Esophagus (tissue), 2 donors: ENCODE measurements around the gene BCKDHA. TPM values are rescaled to one million over a fixed set of nuclear protein-coding genes. Genes with fewer than 3 reads are reported as not detected.
A peak's percentile ranks its signal among the peaks of the same experiment; 100 is the strongest.

Experiments
- H3K27ac ChIP-seq, 2 donors: one replicate each; pipeline ENCODE4 v1.5.1; 2013; ENCODE audit warnings: low read depth in 2 of 2, mild to moderate bottlenecking in 2 of 2, inconsistent platforms in 1 of 2, low read length in 1 of 2, moderate library complexity in 1 of 2
- H3K27me3 ChIP-seq, 2 donors: one replicate each; pipeline ENCODE4 v1.6.1; 2013; ENCODE audit warnings: low read length in 2 of 2, control low read depth in 1 of 2, mild to moderate bottlenecking in 1 of 2; ENCODE audit not compliant: insufficient read depth in 2 of 2, control insufficient read depth in 1 of 2
- H3K36me3 ChIP-seq, 2 donors: one replicate each; pipeline ENCODE4 v1.6.1; 2013; ENCODE audit warnings: low read length in 1 of 2; ENCODE audit not compliant: control insufficient read depth in 2 of 2, insufficient read depth in 2 of 2
- H3K4me1 ChIP-seq, 2 donors: one replicate each; pipeline ENCODE4 v1.6.1; 2013; ENCODE audit warnings: low read length in 1 of 2; ENCODE audit not compliant: control insufficient read depth in 2 of 2, insufficient read depth in 2 of 2
- H3K4me3 ChIP-seq, 2 donors: one replicate each; pipeline ENCODE4 v1.5.1; 2013; ENCODE audit warnings: low read length in 2 of 2, mild to moderate bottlenecking in 2 of 2, low read depth in 1 of 2, moderate library complexity in 1 of 2
- H3K9me3 ChIP-seq, 2 donors: one replicate each; pipeline ENCODE4 v1.6.1; 2013; ENCODE audit warnings: mild to moderate bottlenecking in 2 of 2, low read depth in 1 of 2, low read length in 1 of 2, moderate library complexity in 1 of 2; ENCODE audit not compliant: control insufficient read depth in 2 of 2, insufficient read depth in 1 of 2
- WGBS, 2 donors: extraction: QIAGEN DNeasy Blood & Tissue Kit; methylation state at CpG; one replicate each; pipeline ENCODE4 v1.1.7; 2013; 5-methylcytosine and 5-hydroxymethylcytosine counted together
- polyA plus RNA-seq, 2 donors: library from polyadenylated mRNA; stranded (reverse); fragments of 200-250 nt; gene quantifications; one replicate each; pipeline ENCODE4 v1.2.3, GENCODE V29; 2013
- donor health status: healthy with polysubstance abuse.
- donor health status: Bipolar disorder and iron deficiency.

Gene BCKDHA
- polyA plus RNA-seq, 2 donors, result 37.0 to 61.8 TPM

GRCh38 chr19:41421314-41421713, 23.7 kb downstream of the BCKDHA start:
- H3K4me3 ChIP-seq, result no peak overlapping the region
- peaks cover 0 to 23% of the 10 kb centered on the region in 2 donors for H3K4me1 ChIP-seq
- H3K9me3 ChIP-seq, result peaks cover 0 to 3% of the 10 kb centered on the region in 2 donors
- peak overlapping the region in 1 of 2 donors; percentile 36 for H3K27ac ChIP-seq
- WGBS, 2 donors, result 79 to 80% methylated on average over 6 of the region's 6 CpGs
- peaks cover 24 to 62% of the 10 kb centered on the region in 2 donors for H3K36me3 ChIP-seq
- no peaks in the 10 kb centered on the region for H3K27me3 ChIP-seq

GRCh38 chr19:41421973-41422372, 24.4 kb downstream of the BCKDHA start:
- Histone ChIP-seq H3K27me3 (no peaks in the 10 kb centered on the region), H3K36me3 (peaks cover 24 to 63% of the 10 kb centered on the region in 2 donors), H3K4me1 (peaks cover 0 to 27% of the 10 kb centered on the region in 2 donors), H3K27ac (peak overlapping the region in 1 of 2 donors; percentile 36), H3K4me3 (no peak overlapping the region), H3K9me3 (peaks cover 0 to 3% of the 10 kb centered on the region in 2 donors)
- WGBS, 2 donors, result 90 to 94% methylated on average over 20 of the region's 20 CpGs

DNA sequence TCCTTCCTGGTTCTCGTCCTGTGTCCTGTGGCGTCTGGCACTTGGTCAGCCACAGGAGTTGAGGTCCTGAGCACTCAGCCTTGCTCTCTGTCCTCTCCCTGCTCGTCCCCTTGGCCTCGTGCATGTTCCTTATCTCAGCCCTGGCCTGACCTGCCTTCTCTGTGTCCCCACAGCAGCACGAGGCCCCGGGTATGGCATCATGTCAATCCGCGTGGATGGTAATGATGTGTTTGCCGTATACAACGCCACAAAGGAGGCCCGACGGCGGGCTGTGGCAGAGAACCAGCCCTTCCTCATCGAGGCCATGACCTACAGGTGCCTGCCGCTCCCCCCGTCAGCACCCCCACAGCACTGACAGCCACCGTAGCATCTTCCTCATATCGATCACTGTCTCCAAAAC, 24.8 kb downstream of the BCKDHA start:
- Histone ChIP-seq H3K9me3 (peaks cover 0 to 3% of the 10 kb centered on the region in 2 donors), H3K27me3 (no peaks in the 10 kb centered on the region), H3K4me3 (no peak overlapping the region), H3K27ac (no peak overlapping the region), H3K4me1 (peaks cover 0 to 27% of the 10 kb centered on the region in 2 donors), H3K36me3 (peaks cover 24 to 60% of the 10 kb centered on the region in 2 donors)
- WGBS, 2 donors, result 83% methylated on average over 18 of the region's 18 CpGs

DNA sequence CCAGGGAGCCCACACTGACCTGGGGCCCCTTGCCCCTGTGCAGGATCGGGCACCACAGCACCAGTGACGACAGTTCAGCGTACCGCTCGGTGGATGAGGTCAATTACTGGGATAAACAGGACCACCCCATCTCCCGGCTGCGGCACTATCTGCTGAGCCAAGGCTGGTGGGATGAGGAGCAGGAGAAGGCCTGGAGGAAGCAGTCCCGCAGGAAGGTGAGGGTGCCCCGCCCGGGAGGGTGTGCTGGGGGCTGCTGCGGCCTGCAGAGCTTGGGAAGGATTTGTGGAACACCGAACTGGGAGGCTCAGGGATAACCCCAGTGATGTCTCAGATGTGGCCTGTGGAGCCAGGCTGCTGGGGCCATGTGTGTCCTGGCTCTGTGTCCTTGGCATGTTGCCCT, 25.3 kb downstream of the BCKDHA start:
- Histone ChIP-seq H3K36me3 (peaks cover 24 to 60% of the 10 kb centered on the region in 2 donors), H3K27me3 (no peaks in the 10 kb centered on the region), H3K4me1 (peaks cover 0 to 27% of the 10 kb centered on the region in 2 donors), H3K9me3 (peaks cover 0 to 3% of the 10 kb centered on the region in 2 donors), H3K4me3 (no peak overlapping the region), H3K27ac (no peak overlapping the region)
- 93% methylated on average over 12 of the region's 12 CpGs for WGBS, 2 donors

- Histone ChIP-seq H3K27me3 (no peaks in the 10 kb centered on the region), H3K36me3 (peaks cover 16 to 55% of the 10 kb centered on the region in 2 donors), H3K27ac (no peak overlapping the region), H3K4me3 (peak overlapping the region; percentile 65 to 76), H3K9me3 (peaks cover 0 to 2% of the 10 kb centered on the region in 2 donors), H3K4me1 (peaks cover 2 to 31% of the 10 kb centered on the region in 2 donors)
- WGBS, 2 donors, result 79 to 84% methylated on average over 21 of the region's 21 CpGs
Measured at GRCh38 chr19:41424335-41425173, 26.9 kb downstream of the BCKDHA start.

DNA sequence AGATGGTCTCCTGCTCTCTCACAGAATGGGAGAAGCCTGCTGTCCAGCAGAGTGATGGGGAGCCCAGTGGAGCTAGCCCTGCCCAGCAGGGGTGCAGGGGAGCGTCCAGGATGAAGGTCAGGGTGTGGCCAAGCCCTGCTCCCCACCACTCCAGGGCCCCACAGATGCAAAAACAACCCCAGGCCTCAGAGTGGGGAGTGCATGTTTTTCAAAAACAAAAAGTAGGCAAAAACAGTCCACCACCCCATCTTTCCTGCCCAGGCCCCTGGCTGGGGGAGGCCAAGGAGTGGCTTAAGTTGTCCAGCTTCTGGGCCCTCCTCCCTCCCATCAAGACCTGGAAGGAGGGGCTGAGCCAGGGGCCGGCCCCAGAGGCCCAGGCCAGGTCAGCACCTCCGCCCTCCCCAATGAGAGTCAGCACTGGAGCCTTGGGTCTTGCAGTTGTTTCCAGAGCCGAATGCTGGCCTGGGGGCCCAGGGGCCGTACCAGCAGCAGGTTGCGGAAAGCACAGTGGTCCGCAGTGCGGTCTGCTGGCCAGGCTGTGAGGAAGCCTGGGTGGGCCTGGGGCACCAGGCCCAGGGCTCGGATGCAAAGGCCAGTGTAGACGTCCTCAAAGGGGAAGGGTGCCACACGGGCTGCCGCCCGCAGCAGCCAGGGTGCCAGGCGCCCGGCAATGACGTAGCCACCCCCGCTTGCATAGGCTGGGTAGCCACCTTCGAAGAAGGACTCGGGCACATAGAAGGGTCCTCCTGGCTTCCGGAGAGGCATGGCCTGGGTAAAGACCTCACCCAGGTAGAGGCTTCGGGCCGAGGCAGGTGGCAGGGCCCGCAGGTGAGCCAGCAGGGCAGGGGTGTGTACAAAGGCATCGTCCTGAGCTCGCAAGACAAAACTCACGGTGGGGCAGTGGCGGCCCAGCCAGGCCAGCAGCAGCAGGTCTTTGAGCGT, 27.8 kb downstream of the BCKDHA start:
- peaks cover 0 to 2% of the 10 kb centered on the region in 2 donors for H3K9me3 ChIP-seq
- H3K4me1 ChIP-seq, result peaks cover 2 to 31% of the 10 kb centered on the region in 2 donors
- no peaks in the 10 kb centered on the region for H3K27me3 ChIP-seq
- WGBS, 2 donors, result 78 to 89% methylated on average over 28 of the region's 28 CpGs
- H3K36me3 ChIP-seq, result peaks cover 11 to 51% of the 10 kb centered on the region in 2 donors
- peak overlapping the region; percentile 65 to 76 for H3K4me3 ChIP-seq
- peak overlapping the region in 1 of 2 donors; percentile 92 for H3K27ac ChIP-seq

DNA sequence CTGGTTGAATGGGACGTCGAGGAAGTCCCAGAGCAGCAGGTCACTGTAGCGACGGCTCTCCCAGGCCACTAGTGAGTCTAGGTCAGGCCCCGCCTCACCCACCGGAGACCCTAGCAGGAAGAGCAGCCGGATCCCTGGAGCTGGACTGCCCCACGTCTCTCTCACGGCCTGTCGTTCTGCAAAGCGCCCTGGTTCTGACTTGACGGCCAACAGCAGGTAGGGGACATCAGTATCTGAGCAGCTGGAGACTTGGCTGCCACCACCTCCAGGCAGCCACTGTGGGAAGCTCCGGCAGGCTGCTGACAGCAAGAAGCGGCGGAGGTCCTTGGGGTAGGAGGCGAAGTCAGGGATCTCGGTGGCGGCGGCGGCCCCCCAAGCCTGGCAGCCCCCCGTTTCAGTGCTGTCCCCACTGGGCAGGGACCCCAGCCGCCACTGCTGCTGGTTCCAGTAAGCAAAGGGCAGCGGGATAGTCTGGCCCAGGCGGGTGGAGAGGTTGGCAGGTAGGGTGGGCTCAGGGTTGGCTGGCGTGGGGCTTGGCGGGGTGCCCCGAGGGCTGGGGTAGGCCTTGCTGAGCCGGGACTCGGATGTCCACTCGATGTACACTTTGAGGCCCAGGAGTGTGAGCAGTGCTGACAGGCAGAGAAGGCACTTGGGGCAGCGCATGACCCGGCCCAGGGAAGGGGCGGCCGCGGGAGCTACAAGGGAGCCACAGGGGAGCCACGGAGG, 28.7 kb downstream of the BCKDHA start:
- Histone ChIP-seq H3K4me3 (peak overlapping the region; percentile 65 to 76), H3K9me3 (peaks cover 0 to 2% of the 10 kb centered on the region in 2 donors), H3K27ac (peak overlapping the region; percentile 86 to 92), H3K36me3 (peaks cover 11 to 49% of the 10 kb centered on the region in 2 donors), H3K27me3 (no peaks in the 10 kb centered on the region), H3K4me1 (peaks cover 2 to 29% of the 10 kb centered on the region in 2 donors)
- WGBS, 2 donors, result 59 to 69% methylated on average over 36 of the region's 36 CpGs

- Histone ChIP-seq H3K27me3 (no peaks in the 10 kb centered on the region), H3K36me3 (peaks cover 18 to 50% of the 10 kb centered on the region in 2 donors), H3K4me3 (peak within 1 kb of the TSS; percentile 65 to 76), H3K4me1 (peaks cover 2 to 24% of the 10 kb centered on the region in 2 donors), H3K9me3 (no peaks in the 10 kb centered on the region), H3K27ac (peak within 1 kb of the TSS; percentile 86 to 97)
- WGBS, 2 donors, result 10 to 14% methylated on average over 19 of the region's 19 CpGs
Measured at GRCh38 chr19:41426952-41427646, 29.5 kb downstream of the BCKDHA start, which contains the start of gene B3GNT8. Gene B3GNT8, minus strand, starts transcription at chr19:41427374. Its CDS starts 596 bp downstream, at chr19:41426778.
